Measurements from ENCODE around the gene TINCR.

Gene TINCR

DNA sequence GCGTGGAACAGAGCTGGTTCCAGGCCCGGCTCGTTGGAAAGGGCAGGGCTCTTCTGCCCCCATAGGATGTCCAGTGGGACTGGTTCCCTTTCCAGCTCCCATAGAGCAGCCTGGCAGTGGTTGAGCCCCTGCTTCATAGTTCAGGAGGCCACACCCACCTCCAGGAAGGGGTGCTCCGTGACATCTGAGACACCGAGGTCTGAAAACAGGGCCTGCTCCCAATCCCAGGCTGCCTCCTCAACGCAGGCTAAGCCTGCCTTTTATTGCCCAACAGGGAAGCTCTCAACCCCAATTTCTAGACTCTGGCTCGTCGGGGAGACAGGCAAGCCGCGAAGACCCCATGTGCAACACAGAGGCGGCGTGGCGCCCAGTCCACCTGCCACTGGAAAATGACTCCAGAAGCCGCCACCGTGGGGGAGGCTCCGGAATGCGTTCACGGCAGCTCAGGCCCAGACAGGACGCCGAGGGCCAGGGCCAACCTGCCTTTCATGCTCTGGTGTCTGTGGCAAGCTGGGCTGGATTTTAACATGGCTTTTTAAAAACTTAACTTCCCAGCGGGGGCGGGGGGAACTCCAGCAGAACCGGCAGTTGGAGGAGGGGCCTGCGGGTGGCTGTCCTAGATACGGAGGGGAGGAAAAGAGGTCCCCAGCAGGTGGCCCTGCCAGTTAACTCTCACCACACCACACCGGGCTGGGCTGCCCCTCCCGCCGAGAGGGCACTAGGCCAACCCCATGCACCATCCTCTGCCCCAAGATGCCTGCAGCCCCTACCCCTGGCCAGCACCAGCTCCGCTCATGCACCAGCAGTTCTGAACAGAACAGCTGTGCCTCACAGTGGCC lies 17.9 kb upstream of the TINCR start:
- peak; percentile 82 for DNase-seq (ENCODE audit: low spot score)

DNA sequence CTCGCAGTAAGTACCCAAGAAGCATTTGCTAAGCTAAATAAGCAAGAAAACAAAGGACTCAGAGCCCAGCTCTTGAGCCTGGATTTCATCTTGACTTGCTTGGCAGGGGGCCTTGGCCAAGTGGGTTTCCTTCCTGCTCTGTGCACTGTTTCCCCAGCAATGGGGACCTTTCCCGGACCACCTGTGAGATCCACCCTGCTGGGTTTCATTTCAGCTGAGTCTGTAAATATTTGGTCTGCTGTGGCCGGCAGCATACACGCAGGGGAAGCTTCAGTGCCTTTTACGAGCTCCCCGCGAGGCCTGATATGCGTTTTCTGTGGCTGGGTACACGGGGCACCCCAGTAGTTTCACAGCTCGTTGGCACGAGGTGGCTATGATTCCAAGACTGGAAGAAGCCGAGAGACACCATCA lies 12.4 kb upstream of the TINCR start:
- TF ChIP-seq, protein P1, sequence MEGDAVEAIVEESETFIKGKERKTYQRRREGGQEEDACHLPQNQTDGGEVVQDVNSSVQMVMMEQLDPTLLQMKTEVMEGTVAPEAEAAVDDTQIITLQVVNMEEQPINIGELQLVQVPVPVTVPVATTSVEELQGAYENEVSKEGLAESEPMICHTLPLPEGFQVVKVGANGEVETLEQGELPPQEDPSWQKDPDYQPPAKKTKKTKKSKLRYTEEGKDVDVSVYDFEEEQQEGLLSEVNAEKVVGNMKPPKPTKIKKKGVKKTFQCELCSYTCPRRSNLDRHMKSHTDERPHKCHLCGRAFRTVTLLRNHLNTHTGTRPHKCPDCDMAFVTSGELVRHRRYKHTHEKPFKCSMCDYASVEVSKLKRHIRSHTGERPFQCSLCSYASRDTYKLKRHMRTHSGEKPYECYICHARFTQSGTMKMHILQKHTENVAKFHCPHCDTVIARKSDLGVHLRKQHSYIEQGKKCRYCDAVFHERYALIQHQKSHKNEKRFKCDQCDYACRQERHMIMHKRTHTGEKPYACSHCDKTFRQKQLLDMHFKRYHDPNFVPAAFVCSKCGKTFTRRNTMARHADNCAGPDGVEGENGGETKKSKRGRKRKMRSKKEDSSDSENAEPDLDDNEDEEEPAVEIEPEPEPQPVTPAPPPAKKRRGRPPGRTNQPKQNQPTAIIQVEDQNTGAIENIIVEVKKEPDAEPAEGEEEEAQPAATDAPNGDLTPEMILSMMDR (IDR thresholded peaks at IDR 0.05; ENCODE audit: borderline replicate concordance, control extremely low read depth, extremely low read depth, insufficient read depth, missing control alignments), result no peak
- no peak for DNase-seq (ENCODE audit: low spot score)
- in situ Hi-C loops (cut with MboI; ENCODE audit: low sequenced_read_pairs, unreplicated experiment), result no loop called here

More for the DNA sequence above, 17.9 kb upstream of the TINCR start:
- TF ChIP-seq, protein P1 (IDR thresholded peaks at IDR 0.05; ENCODE audit: borderline replicate concordance, control extremely low read depth, extremely low read depth, insufficient read depth, missing control alignments), result no peak
- in situ Hi-C loops (cut with MboI; ENCODE audit: low sequenced_read_pairs, unreplicated experiment), result no loop called here

DNA sequence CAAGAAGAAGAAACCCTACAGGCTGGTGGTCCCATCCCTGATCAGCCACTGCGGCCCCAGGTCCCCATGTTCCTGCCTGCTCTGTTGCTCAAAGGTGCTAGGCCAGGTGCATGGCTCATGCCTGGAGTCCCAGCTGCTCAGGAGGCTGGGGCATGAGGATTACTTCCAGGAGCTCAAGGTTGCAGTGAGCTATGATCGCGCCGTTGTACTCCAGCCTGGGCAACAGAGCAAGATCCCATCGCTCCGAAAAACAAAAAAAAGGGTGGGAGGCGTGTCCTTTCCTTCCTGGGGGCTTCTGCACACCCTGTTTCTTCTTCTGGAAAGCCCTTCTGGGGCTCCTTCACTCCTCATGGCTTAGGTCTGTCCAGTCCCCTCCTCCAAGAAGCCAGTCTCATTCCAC lies 11.9 kb upstream of the TINCR start:
- DNase-seq (ENCODE audit: low spot score), result no peak
- in situ Hi-C loops (cut with MboI; ENCODE audit: low sequenced_read_pairs, unreplicated experiment), result no loop called here
- TF ChIP-seq, protein P1 (IDR thresholded peaks at IDR 0.05; ENCODE audit: borderline replicate concordance, control extremely low read depth, extremely low read depth, insufficient read depth, missing control alignments), result no peak

DNA sequence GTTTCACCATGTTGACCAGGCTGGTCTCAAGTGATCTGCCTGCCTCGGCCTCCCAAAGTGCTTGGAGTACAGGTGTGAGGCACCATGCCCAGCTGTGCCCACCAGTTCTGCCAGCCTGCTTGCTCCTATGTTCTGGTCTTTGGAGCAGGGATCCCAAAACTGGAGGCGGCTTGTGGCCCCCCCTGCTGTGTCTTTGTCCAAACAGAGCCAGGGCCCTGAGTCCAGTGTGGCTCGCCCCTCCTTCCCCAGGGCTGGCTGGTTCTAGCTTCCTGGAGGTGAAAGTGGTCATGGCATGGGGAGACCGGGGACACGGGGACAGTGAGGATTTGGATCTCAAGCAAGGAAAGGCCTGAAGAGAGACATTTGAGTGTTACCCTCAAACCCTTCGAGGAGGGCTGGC lies 11.5 kb upstream of the TINCR start:
- no peak for DNase-seq (ENCODE audit: low spot score)
- TF ChIP-seq, protein P1 (IDR thresholded peaks at IDR 0.05; ENCODE audit: borderline replicate concordance, control extremely low read depth, extremely low read depth, insufficient read depth, missing control alignments), result no peak
- in situ Hi-C loops (cut with MboI; ENCODE audit: low sequenced_read_pairs, unreplicated experiment), result no loop called here

DNA sequence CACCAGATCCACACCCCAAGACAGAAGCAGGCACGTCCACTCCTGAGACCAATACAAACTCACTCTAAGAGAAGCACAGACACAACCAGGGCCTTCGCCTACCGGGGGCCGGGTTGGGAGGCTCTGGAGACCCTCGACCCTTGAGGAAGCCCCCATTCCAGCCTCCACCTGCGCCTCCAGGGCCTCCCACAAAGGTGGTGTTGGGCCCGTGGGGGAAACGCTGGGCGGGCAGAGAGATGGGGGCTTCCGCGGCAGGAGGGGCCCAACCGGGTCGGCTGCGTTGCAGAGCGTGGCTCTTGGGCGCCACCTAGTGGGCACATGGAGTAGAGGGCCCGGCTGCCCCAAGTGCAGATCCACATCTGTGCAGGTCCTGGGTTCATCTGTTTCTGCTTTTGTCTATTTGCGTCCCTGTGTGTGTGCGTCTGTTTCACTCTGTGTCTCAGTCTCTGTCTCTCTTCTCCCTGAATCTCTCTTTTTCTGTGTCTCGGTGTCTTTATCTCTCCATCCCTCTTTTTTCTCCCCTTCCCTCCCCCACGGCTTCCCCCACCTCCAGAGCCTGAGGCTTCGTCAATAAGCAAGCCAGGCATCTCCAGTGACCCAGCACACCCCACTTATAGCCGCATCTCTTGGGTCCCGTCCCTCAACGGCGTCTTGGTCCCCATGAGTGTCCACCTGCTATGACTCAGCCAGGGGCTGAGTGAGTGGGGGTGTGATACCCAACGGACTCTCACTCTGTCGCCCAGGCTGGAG lies 10.5 kb upstream of the TINCR start:
- TF ChIP-seq, protein P1 (IDR thresholded peaks at IDR 0.05; ENCODE audit: borderline replicate concordance, control extremely low read depth, extremely low read depth, insufficient read depth, missing control alignments), result peak; percentile 94
- peak; percentile 93 for DNase-seq (ENCODE audit: low spot score)
- in situ Hi-C loops (cut with MboI; ENCODE audit: low sequenced_read_pairs, unreplicated experiment), result no loop called here

DNA sequence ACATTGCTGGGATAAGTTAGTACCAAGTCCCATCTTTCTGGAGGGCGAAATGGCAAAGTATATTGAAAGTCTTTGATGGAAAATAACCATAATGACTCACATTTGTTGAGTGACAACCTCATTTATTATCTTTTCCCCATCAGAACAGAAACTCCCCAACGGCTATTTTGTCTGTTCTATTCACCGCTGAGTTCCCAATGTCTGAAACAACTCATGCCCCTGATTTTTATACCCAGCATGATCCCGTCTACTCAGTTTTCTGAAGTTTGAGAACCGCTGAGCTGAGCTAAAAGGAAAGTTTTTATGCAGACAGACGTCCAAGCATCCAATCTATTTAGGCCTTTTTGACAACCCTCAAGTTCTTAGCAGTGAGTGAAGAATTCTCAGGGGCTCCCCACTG lies 7.8 kb upstream of the TINCR start:
- TF ChIP-seq, protein P1 (IDR thresholded peaks at IDR 0.05; ENCODE audit: borderline replicate concordance, control extremely low read depth, extremely low read depth, insufficient read depth, missing control alignments), result no peak
- in situ Hi-C loops (cut with MboI; ENCODE audit: low sequenced_read_pairs, unreplicated experiment), result no loop called here
- no peak for DNase-seq (ENCODE audit: low spot score)
